Right kidney (tissue), 1 donor: ENCODE data around the gene RIF1.
"Not testable (repeated sequence)": the region's sequence is repeated elsewhere in the genome, so short reads cannot be mapped to it uniquely, and the experiment has no call there.

Experiments used
- DNase-seq: peaks from one replicate; pipeline ENCODE4 v3.0.0-alpha.2; 2016

Gene RIF1

DNA sequence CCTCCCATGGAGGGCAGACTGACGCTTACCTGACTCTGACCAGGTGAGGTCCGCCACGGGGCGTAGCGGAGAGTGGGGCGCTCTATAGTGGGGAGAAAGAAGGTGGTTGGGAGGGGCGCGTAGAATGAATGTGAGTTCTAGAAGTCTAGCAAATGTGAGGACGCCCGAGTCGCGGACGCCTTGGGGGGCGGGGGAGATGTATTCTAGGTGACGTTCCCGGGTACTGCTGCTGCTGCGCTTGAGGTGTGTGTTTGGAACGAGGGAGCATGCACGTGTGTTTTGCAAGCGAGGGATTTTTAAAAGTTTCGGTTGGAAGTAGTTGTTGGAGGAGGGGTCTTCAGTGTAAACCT, 758 bp downstream of the RIF1 start:
- no peak for DNase-seq

DNA sequence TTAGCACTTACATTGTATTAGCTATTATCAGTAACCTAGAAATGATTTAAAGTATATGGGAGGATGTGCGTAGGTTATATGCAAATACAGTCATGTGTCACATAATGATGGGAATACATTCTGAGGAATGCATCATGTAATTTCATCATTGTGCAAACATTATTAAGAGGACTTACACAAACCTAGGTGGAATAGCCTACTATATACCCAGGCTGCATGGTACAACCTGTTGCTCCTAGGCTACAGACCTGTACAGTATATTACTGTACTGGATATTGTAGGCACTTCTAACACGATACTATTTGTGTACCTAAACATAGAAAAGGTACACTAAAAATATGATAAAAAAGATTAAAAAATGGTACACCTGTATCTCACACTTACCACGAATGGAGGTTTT, 7.9 kb downstream of the RIF1 start:
- DNase-seq, result no peak

DNA sequence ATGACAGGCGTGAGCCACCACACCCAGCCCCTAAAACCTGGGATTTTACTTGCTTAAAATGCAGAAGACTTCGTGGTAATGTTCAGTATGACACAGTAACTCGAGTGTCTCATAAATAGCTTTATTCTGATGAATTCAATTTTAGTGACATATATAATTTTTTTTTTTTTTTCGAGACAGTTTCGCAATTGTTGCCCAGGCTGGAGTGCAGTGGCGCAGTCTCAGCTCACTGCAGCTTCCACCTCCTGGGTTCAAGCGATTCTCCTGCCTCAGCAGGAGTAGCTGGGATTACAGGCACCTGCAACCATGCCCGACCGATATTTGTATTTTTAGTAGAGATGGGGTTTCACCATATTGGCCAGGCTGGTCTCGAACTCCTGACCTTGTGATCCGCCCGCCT, 12.0 kb downstream of the RIF1 start:
- DNase-seq, result not testable (repeated sequence)

DNA sequence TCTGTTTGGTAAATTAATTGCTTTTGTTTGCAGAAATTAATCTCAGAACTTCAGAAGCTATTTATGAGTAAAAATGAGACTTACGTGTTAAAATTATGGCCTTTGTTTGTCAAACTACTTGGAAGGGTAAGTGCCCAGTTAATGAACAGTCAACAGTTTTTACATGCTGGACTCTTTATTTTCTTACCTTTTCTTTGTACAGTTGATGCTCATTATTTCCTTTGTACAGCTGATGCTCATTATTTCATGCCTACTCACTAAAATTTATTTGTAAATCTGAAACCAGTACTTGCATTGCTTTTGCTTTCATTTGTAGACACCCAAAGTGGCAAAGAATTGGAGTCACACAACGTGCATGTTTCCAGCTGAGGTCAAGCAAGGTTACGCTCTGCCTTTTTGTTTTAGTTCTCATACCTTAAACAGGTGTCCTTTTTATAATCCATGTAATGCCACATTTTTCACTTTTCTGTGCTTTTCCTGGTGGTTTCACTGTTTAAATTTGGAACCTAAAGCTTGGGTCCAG, 13.3 kb downstream of the RIF1 start:
- no peak for DNase-seq

DNA sequence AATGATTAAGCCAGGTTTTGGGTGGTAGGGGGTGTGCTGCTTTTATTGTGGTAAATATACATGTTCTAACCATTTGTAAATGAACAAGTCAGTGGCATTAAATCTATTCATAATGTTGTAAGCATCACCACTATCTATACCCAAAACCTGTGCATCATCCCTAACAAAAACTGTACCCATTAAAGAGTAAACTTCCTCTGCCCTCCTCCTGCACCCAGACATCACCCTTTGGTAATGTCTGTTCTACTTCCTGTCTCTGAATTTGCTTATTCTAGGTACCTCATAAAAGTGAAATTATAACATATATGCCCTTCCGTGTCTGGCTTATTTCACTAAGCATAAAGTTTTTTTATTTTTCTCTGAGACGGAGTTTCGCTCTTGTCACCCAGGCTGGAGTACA, 14.1 kb downstream of the RIF1 start:
- no peak for DNase-seq

DNA sequence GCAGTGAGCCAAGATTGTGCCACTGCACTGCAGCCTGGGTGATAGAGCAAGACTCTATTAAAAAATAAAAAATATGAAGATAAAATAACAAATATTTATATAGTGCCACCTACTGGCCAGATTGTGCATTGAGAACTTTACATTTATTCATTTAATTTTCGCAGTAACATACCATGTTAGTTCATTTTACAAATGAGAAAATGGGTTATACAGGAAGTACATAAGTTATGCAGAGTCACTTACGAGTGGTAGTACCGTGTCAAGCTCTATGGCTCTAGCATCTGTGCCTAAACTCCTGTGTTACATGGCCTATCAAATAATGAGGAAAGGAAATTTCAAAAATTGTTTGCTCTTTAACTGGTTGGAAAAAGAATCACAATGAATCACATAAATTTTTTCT, 27.9 kb downstream of the RIF1 start:
- DNase-seq, result no peak

DNA sequence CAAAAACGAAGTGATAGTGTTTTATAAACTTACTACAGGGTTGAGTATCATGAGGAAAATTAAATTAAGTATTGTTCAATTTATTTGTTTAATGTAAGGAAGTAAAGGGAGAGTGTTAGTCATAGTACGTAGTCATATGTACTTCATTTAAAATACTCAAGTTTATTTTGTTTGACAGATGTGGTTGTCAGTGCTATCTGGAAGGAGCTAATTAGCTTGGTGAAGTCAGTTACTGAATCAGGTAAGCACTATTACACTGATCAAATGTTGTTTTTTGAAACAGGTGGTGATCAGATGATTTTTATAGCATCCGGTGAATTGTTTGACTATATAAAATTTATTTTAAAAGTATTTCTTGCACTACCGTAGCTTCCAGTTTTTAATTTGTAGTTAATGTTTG, 28.8 kb downstream of the RIF1 start:
- DNase-seq, result no peak

DNA sequence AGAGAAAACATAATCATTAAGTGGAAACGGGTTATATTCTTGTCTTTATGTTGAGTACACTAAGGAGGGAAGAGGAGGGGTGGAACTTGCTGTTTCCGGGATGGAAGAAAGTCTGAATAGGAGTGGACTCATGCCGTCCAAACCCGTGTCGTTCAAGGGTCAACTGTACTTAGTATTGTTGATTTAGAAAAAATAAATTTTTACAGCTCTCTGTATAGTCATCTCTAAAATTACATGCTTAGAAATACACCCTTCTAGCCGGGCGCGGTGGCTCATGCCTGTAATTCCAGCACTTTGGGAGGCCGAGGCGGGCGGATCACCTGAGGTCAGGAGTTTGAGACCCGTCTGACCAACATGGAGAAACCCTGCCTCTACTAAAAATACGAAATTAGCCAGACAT, 29.4 kb downstream of the RIF1 start:
- no peak for DNase-seq

DNA sequence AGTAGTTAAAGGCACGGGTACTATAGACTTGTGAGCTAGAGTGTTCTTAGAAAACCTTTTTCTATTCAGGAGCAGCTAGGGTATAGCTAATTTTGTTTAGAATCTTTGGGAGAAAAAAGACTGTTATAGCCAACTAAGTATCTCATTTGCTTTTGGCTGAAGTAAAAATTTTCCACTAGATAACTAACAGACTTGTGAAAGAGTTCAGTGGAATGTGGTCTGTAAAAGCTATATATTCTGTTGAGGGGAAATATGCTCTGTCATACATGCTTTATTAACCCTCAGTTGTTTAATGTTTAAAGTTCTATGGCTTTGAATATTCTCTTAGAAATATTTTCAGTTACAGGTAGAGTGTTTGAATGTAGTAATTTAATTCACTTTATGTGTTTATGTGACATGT, 49.7 kb downstream of the RIF1 start:
- no peak for DNase-seq

DNA sequence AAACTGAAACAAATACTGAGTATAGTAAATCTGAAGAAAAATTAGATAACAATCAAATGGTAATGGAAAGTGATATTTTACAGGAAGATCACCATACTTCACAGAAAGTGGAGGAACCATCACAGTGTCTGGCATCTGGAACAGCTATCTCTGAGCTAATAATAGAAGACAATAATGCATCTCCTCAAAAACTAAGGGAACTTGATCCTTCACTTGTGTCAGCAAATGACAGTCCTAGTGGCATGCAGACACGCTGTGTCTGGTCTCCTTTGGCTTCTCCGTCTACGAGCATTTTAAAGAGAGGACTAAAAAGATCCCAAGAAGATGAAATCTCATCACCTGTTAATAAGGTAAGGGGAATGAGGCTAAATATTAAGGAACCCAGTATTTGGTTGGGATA, 56.1 kb downstream of the RIF1 start:
- no peak for DNase-seq

DNA sequence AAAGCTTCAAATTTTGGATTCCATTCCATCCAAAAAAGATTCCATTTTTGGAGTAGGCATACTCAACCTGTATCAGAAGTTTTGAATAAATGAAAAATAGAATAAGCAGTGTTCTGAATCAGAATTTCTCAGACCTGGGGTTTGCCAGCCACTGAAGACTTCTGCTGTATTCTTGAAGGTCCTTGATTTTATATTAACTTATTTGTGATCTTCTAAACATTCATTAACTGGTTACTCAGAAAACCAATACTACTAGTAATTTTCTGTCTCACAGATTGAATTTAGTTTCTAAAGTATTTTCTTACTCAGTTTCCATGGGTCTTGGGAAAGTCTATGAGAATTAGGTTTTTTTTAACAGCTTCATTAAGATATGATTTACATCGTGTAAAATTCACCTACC, 60.9 kb downstream of the RIF1 start:
- no peak for DNase-seq

DNA sequence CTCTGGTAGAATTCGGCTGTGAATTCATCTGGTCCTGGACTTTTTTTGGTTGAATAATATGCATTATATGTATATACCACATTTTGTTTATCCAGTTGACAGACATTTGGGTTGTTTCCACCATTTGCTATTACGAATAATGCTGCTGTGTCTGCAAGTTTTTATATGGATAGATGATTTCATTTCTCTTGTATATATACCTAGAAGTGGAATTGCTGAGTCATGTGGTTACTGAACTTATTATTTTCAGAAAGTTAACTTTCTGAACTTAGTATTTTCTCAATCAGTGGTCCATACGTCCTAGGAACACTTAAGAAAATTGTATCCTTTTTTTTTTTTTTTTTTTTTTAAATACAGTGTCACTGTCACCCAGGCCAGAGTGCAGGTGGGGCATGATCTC, 63.3 kb downstream of the RIF1 start:
- DNase-seq, result no peak

DNA sequence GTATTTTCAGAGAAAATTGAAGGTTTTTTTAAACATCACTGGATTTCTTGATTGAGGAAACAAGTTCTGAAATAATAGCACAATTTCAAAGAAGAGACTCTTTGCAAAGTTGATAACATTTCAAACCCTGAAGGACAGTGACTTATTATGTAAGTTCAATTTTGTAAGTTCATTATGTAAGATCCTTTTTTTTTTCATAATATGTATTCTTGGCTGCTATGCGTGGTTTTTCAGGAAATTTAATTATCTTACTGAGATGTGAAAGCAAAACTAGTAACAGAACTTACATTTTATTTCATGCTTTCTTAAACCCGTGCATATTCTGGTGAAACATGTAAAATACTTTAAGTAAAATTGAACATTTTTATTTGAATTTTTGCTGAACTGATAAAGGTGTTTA, 65.4 kb downstream of the RIF1 start:
- no peak for DNase-seq

DNA sequence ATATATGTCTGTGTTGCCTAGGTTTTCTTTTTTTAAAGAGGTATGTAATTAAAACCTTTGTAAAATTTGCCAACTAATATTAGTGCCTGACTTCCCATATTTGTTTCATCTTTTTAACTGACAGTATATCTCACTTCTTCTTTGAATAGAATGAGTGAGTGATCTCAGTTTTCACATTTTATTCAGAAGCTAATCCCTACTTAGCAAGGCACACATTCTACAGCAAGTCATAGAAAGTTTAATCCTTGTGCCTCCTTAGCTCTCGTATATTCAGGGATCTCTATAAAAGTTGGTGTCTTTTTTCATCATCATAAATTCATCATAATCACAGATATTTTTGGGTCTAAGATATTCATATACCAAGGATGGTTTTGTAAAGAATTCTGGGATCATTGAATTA, 66.6 kb downstream of the RIF1 start:
- no peak for DNase-seq

DNA sequence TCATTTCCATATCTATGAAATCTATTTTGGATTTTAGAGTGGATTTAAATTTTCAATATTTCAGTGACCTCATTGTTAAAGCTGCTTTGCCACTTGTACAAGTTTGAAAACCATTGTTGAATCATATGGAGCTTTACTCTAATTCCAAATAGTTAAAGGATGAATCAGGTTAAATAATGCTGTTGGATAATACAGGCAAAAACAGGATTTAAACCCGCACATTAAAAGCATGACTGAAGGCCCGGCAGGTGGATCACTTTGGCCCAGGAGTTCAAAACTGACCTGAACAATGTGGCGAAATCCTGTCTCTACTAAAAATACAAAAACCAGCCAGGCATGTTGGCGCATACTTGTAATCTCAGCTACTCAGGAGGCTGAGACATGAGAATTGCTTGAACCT, 68.3 kb downstream of the RIF1 start:
- DNase-seq, result no peak

DNA sequence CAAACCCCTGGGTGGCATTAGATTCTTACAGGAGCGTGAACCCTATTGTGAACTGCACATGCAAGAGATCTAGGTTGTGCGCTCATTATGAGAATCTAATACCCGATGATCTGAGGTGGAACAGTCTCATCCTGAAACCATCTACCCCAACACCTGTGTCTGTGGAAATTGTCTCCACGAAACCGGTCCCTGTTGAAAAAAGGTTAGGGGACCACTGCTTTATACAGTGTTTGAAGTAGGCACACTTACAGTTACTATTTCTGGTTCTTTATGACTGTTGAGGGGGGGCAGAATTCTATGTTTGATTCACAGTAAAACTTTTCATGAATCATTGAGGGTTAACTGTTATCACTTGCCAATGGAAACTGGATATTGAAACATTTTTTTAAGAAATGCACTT, 72.0 kb downstream of the RIF1 start:
- DNase-seq, result no peak

DNA sequence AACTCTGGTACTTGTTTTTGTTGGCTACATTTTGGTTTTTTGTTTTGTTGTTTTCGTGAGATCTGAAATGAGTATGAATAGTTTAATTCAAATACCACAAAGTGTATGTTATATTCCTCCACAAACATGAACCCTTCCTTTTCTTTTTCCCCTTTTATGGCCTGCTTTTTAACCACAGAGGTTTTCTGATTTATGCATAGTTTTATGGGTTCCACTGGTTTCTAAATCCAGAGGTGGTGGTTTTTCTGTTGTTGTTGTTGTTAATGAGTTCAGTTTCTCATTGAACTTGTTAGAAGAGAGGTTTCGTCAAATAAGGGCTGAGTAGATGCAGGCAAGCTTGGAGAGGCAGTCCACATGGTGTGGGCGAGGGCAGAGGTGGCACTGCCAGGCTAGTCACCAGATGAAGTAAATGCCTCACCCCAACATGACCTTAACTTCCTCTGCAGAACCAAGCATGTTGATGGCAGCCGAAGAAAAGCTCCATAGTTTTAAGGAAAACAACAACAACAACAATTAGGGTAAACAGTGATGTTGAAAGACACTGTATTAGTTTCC, 72.5 kb downstream of the RIF1 start:
- no peak for DNase-seq

DNA sequence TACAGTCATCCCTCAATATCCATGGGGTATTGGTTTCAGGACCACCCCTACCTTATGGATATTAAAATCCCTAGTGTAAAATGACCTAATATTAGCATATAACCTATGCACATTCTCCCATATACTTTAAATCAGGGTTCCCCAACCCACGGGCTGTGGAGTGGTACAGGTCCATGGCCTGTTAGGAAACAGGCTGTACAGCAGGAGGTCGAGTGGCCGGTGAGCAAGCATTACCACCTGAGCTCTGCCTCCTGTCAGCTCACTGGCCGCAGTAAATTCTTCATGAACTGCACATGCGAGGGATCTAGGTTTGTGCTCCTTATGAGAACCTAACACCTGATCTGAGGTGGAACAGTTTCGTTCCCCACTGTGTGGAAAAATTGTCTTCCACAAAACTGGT, 73.8 kb downstream of the RIF1 start:
- no peak for DNase-seq

DNA sequence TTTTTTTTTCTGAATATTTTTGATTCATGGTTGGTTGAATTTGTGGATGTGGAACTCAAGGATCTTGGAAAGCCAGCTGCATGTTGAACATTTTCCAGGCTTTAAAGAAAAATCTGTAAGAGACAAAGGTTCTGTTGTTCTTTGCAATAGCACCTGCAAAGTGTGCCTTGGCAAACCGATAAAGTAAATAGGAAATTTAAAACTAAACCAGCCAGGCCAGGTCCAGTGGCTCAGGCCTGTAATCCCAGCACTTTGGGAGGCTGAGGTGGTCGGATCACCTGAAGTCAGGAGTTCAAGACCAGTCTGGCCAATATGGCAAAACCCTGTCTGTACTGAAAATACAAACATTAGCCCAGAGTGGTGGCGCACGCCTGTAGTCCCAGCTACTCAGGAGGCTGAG, 74.4 kb downstream of the RIF1 start:
- no peak for DNase-seq

DNA sequence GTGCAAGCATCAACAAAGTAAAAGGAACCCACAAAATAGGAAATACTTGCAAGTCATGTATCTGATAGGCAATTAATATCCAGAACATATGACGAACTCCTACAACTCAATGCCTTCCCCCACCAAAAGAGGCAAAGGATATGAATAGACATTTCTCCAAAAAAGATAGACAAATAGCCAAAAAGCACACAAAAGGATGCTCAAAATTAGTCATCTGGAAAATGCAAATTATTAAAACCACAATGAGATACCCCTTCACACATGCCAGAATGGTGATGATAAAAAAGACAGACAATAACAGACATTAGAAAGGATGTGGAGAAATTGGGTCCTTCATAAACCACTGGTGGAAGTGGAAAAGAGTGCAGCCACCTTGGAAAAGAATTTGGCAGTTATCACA, 76.4 kb downstream of the RIF1 start:
- no peak for DNase-seq

DNA sequence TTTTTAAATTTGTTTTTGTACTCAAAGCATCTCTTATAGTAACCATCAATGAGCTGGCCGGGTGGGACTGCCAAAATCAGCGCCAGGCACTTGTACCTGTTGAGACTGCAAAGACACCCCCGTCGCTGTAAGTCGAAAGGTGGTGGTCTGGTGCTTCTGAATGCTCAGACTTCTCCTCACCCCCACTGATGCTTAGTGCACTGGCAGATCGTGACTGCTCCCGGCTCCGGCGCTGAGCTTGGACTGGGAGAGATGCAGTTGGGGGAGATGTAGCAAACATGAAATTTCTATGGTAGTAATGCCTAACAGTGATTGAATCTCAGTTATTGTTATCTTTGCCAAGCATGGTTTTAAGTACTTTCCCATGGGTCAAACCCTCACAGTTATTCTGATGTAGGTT, 80.6 kb downstream of the RIF1 start:
- no peak for DNase-seq

DNA sequence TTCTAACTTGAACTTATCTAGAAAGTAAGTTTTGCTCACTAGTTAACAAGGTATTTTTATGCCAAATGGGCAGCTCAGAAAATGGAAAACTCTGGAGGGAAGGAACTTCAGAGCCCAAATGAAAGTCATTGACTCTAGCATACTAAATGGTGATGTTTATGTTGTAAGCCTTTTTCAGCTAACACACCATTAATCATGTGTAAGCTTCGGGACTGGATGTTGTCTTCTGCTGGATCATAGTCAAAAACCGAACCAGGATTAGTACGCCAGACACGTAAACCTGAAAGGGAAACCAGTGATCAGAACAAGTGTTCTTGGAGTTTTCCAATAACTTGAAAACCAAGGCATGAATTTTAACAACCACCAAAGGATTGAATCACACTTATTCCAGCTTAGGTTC, 81.8 kb downstream of the RIF1 start:
- no peak for DNase-seq

DNA sequence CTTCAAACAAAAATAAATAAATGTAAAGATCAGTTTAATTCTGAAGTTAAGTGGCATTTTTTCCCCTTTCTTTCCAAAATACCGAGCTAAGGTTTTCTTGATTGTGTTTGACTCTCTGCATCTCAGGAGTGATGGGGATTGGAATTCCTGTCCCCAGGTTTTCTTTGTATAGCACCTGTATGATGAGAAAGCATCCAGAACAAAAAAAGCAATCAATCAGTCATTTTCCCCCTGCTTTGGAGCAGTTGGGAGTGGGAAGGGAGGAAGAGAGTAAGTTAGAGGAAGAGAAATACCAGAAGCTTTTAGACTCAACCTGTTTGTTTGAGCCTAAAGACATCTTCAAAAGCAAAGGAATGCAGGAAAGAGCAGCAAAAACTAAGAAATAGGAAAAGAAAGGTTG, 88.5 kb downstream of the RIF1 start:
- DNase-seq, result no peak

DNA sequence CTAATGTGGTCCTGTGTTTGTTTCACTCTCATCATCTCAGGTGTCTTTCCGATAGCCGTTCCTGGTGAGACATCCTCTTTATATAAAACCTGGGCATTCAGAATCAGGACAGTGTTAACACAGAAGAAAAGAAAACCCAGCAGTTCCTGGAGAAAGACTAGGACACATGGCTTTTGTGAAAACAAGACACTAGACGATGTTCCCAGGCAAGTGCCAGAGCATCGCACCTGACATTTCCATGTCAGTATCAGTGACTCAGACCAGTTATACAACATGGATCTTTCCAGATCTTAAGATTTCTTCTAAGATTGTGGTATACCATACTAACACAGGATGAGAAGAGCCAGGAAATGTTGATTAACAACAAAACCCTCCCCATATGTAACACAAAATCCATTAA, 96.5 kb downstream of the RIF1 start:
- DNase-seq, result no peak

DNA sequence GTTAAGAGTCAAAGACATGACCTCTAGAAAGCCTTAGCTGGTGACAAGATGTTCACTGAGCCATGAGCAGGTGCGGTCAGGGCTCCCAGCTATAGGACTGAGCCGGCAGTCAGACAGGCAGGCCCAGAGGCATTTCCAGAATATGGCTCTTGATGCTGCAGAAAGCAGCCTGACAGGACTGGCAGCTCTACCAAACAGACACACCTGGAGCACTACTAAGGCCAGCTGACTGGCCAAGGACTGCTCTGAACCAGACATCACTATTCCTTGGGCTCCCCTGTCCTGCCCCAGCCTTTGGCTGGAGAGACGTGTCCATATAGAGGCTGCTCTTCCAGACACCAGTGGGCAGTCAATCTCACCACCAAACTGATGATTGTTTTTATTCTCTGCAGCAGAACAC, 98.8 kb downstream of the RIF1 start:
- no peak for DNase-seq

DNA sequence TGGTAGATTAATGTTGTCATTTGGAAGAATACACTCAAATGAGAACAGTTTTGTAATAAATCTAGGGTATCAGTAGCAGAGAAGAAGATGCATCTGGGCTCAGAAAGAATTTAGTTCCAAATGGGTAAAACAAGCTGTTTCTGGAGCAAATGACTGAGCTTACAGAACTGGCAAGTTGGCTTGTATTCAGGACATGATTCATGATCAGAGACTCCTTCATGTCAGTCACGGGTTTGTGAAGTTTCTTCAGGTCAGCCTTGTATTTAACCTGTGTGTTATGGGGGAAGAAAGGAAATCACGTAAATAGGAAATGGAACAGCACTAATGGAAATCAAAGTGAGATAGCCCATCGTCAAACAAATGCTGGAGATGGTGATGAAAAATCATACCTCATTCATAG, 109.1 kb downstream of the RIF1 start:
- no peak for DNase-seq
